H1 (cell line): Measurements from ENCODE around the gene SMG7.

Experiments used
- BRCA1 ChIP-seq: IDR thresholded peaks from 2 replicates; pipeline ENCODE4 v1.6.1; 2012; ENCODE audit warnings: low read depth, low read length, improper control_type of control experiment
- CBX5 ChIP-seq: fragments of 300-800, 300-1000 bp; sonication (generic); IDR thresholded peaks from 2 replicates; pipeline ENCODE4 v1.7.1; 2016; ENCODE audit warnings: antibody characterized with exemption, low read length, low read depth
- CHD1 ChIP-seq: IDR thresholded peaks from 2 replicates; pipeline ENCODE4 v1.6.1; 2012; ENCODE audit warnings: low read depth, low read length, improper control_type of control experiment
- CHD7 ChIP-seq: fragments of 300-600 bp; sonication (generic); IDR thresholded peaks from 2 replicates; pipeline ENCODE4 v1.7.1; 2012; ENCODE audit warnings: low read length, moderate library complexity, mild to moderate bottlenecking, inconsistent platforms; ENCODE audit not compliant: insufficient replicate concordance
- CTCF ChIP-seq, 3 experiments: IDR thresholded peaks; 1 replicate in 2 of 3; 2 replicates in 1 of 3; pipeline versions ENCODE4 v1.5.1 to v1.6.1; 2011; ENCODE audit warnings: low read length in 3 of 3, mild to moderate bottlenecking in 3 of 3, inconsistent platforms in 2 of 3, low read depth in 1 of 3, moderate library complexity in 1 of 3; ENCODE audit not compliant: insufficient read depth in 1 of 3; ENCODE audit errors: control extremely low read depth in 1 of 3
- EGR1 ChIP-seq: IDR thresholded peaks from 2 replicates; pipeline ENCODE4 v1.6.1; 2011; ENCODE audit warnings: low read depth, low read length, borderline replicate concordance
- HDAC2 ChIP-seq, 2 experiments: fragments of 300-600 bp in 1 of 2; sonication (generic) in 1 of 2; IDR thresholded peaks; 2 replicates each; pipeline ENCODE4 v1.6.1; 2011 to 2012; ENCODE audit warnings: low read depth in 2 of 2, low read length in 2 of 2, mild to moderate bottlenecking in 2 of 2, moderate library complexity in 2 of 2, borderline replicate concordance in 1 of 2, inconsistent platforms in 1 of 2
- PHF8 ChIP-seq: fragments of 200-600 bp; sonication (generic); conservative IDR thresholded peaks from 2 replicates; pipeline ENCODE4 v1.7.1; 2012; ENCODE audit warnings: low read depth, mild to moderate bottlenecking, inconsistent platforms, low read length, moderate library complexity
- POLR2AphosphoS5 ChIP-seq: IDR thresholded peaks from 2 replicates; pipeline ENCODE4 v1.6.1; 2011; ENCODE audit warnings: low read depth, low read length
- RBBP5 ChIP-seq: IDR thresholded peaks from 2 replicates; pipeline ENCODE4 v1.7.1; 2012; ENCODE audit warnings: low read depth, mild to moderate bottlenecking, inconsistent platforms, low read length, moderate library complexity, borderline replicate concordance
- SIN3A ChIP-seq, 2 experiments: IDR thresholded peaks in 1 of 2; conservative IDR thresholded peaks in 1 of 2; 2 replicates each; pipeline ENCODE4 v1.6.1; 2011 to 2012; ENCODE audit warnings: low read length in 2 of 2, improper control_type of control experiment in 1 of 2, low read depth in 1 of 2, mild to moderate bottlenecking in 1 of 2
- SP1 ChIP-seq: IDR thresholded peaks from 2 replicates; pipeline ENCODE4 v1.6.1; 2011; ENCODE audit warnings: low read depth, low read length
- TEAD4 ChIP-seq: IDR thresholded peaks from 2 replicates; pipeline ENCODE4 v1.6.1; 2012; ENCODE audit warnings: low read depth, low read length, inconsistent platforms, mixed read lengths
- TF ChIP-seq, protein P1 (sequence below): IDR thresholded peaks from 2 replicates; pipeline ENCODE4 v1.6.1; 2011; ENCODE audit warnings: low read length, improper control_type of control experiment

GRCh38 chr1:183546427-183546826 lies 74.1 kb downstream of the SMG7 start:
- TF ChIP-seq PHF8 (no peak), CHD7 (no peak), SP1 (no peak), CTCF (IDR thresholded peaks at IDR 0.05; ENCODE audit: control extremely low read depth in 1 of 3, insufficient read depth in 1 of 3, low read depth in 1 of 3, low read length in 3 of 3) (no peak), CHD1 (no peak), RBBP5 (no peak), SIN3A (conservative IDR thresholded peaks at IDR 0.05 in 1 of 2, IDR thresholded peaks at IDR 0.05 in 1 of 2; ENCODE audit: low read depth in 1 of 2, low read length in 2 of 2) (no peak), POLR2AphosphoS5 (no peak), HDAC2 (IDR thresholded peaks at IDR 0.05; ENCODE audit: borderline replicate concordance in 1 of 2, low read depth in 2 of 2, low read length in 2 of 2) (no peak), TEAD4 (no peak), CBX5 (no peak), EGR1 (no peak), BRCA1 (no peak)
- TF ChIP-seq, protein P1, sequence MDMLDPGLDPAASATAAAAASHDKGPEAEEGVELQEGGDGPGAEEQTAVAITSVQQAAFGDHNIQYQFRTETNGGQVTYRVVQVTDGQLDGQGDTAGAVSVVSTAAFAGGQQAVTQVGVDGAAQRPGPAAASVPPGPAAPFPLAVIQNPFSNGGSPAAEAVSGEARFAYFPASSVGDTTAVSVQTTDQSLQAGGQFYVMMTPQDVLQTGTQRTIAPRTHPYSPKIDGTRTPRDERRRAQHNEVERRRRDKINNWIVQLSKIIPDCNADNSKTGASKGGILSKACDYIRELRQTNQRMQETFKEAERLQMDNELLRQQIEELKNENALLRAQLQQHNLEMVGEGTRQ: no peak
